Loucy (cell line): ENCODE results near the gene STRIP2.
"Not testable (repeated sequence)": the region's sequence is repeated elsewhere in the genome, so short reads cannot be mapped to it uniquely, and the experiment has no call there.

Experiments
- CTCF ChIP-seq: fragments of 200-600 bp; sonication (generic); conservative IDR thresholded peaks from 2 replicates; pipeline ENCODE4 v1.5.1; 2014; ENCODE audit warnings: mild to moderate bottlenecking, antibody characterized with exemption, low read length
- EZH2phosphoT487 ChIP-seq: fragments of 200-600 bp; IDR thresholded peaks from 2 replicates; pipeline ENCODE4 v1.6.1; 2018; ENCODE audit warnings: antibody characterized with exemption, mild to moderate bottlenecking, moderate library complexity, borderline replicate concordance

GRCh38 chr7:129476398-129476797 lies 42.2 kb downstream of the STRIP2 start:
- TF ChIP-seq CTCF, EZH2phosphoT487: not testable (repeated sequence)
